ENCODE data around the gene TMEM140. TPM values are rescaled to one million over a fixed set of nuclear protein-coding genes. Genes with fewer than 3 reads are reported as not detected.

Gene TMEM140
- total RNA-seq, 1 experiment from 2014 or later, result 3.2 TPM

GRCh38 chr7:135190703-135191102, 42.8 kb downstream of the TMEM140 start:
- H3K36me3 ChIP-seq (ENCODE audit: control insufficient read depth, insufficient read depth, low read length), result no peaks in the 10 kb centered on the region
- no TSS peak for BruUV-seq (replicated peaks)
- DNase-seq (ENCODE audit: low read depth, low spot score), result no peak
- H3K4me3 ChIP-seq (ENCODE audit: low read depth in 2 of 2, low read length in 2 of 2), result no peak overlapping the region
- in situ Hi-C loops (cut with HindIII; ENCODE audit: low pct_unique_long_range_greater_than_20kb, low sequenced_read_pairs), result no loop called here
- TF ChIP-seq REST (IDR thresholded peaks at IDR 0.05; ENCODE audit: insufficient read depth in 1 of 2, low read depth in 2 of 2, low read length in 1 of 2) (no peak), SIN3A (IDR thresholded peaks at IDR 0.05; ENCODE audit: borderline replicate concordance, insufficient read depth, low read depth, low read length) (no peak), TCF7L2 (IDR thresholded peaks at IDR 0.05; ENCODE audit: low read depth, low read length) (no peak), POLR2AphosphoS5 (IDR thresholded peaks at IDR 0.05; ENCODE audit: low read depth, low read length) (no peak)
- TF ChIP-seq, protein P1, sequence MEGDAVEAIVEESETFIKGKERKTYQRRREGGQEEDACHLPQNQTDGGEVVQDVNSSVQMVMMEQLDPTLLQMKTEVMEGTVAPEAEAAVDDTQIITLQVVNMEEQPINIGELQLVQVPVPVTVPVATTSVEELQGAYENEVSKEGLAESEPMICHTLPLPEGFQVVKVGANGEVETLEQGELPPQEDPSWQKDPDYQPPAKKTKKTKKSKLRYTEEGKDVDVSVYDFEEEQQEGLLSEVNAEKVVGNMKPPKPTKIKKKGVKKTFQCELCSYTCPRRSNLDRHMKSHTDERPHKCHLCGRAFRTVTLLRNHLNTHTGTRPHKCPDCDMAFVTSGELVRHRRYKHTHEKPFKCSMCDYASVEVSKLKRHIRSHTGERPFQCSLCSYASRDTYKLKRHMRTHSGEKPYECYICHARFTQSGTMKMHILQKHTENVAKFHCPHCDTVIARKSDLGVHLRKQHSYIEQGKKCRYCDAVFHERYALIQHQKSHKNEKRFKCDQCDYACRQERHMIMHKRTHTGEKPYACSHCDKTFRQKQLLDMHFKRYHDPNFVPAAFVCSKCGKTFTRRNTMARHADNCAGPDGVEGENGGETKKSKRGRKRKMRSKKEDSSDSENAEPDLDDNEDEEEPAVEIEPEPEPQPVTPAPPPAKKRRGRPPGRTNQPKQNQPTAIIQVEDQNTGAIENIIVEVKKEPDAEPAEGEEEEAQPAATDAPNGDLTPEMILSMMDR (IDR thresholded peaks at IDR 0.05), result no peak
- no peaks in the 10 kb centered on the region for H3K27me3 ChIP-seq (ENCODE audit: control insufficient read depth, insufficient read depth, low read length)
- no peak overlapping the region for H3K27ac ChIP-seq (ENCODE audit: low read length)
- no peaks in the 10 kb centered on the region for H3K9me3 ChIP-seq (ENCODE audit: control insufficient read depth, insufficient read depth, low read depth, low read length)
- ATAC-seq, result no peak
- intact Hi-C loops (cut with micrococcal nuclease; ENCODE audit: unreplicated experiment), result no loop called here
- H3K4me1 ChIP-seq (ENCODE audit: control insufficient read depth, insufficient read depth, low read length), result no peaks in the 10 kb centered on the region
- CTCF ChIA-PET, result no interaction called here
- POLR2A ChIA-PET, result no interaction called here

- intact Hi-C loops (cut with micrococcal nuclease; ENCODE audit: unreplicated experiment), result no loop called here
- CTCF ChIA-PET, result no interaction called here
- no peaks in the 10 kb centered on the region for H3K36me3 ChIP-seq (ENCODE audit: control insufficient read depth, insufficient read depth, low read length)
Measured at GRCh38 chr7:135192914-135193536, 45.2 kb downstream of the TMEM140 start.

More at GRCh38 chr7:135192914-135193536, 45.2 kb downstream of the TMEM140 start:
- Histone ChIP-seq H3K4me1 (ENCODE audit: control insufficient read depth, insufficient read depth, low read length) (no peaks in the 10 kb centered on the region), H3K27ac (ENCODE audit: low read length) (no peak overlapping the region), H3K4me3 (ENCODE audit: low read depth in 2 of 2, low read length in 2 of 2) (no peak overlapping the region), H3K9me3 (ENCODE audit: control insufficient read depth, insufficient read depth, low read depth, low read length) (no peaks in the 10 kb centered on the region), H3K27me3 (ENCODE audit: control insufficient read depth, insufficient read depth, low read length) (no peaks in the 10 kb centered on the region)
- ATAC-seq (no peak), DNase-seq (ENCODE audit: low read depth, low spot score) (no peak)
- BruUV-seq (replicated peaks), result no TSS peak
- in situ Hi-C loops (cut with HindIII; ENCODE audit: low pct_unique_long_range_greater_than_20kb, low sequenced_read_pairs), result no loop called here
- POLR2A ChIA-PET, result no interaction called here
- TF ChIP-seq TCF7L2 (IDR thresholded peaks at IDR 0.05; ENCODE audit: low read depth, low read length) (no peak), SIN3A (IDR thresholded peaks at IDR 0.05; ENCODE audit: borderline replicate concordance, insufficient read depth, low read depth, low read length) (no peak), REST (IDR thresholded peaks at IDR 0.05; ENCODE audit: insufficient read depth in 1 of 2, low read depth in 2 of 2, low read length in 1 of 2) (no peak), POLR2AphosphoS5 (IDR thresholded peaks at IDR 0.05; ENCODE audit: low read depth, low read length) (no peak)
- TF ChIP-seq, protein P1 (IDR thresholded peaks at IDR 0.05), result no peak

Data from Panc1 (cell line).